ENCODE measurements around the gene ICE1. TPM values are rescaled to one million over a fixed set of nuclear protein-coding genes. Genes with fewer than 3 reads are reported as not detected.
"Not testable (repeated sequence)": the region's sequence is repeated elsewhere in the genome, so short reads cannot be mapped to it uniquely, and the experiment has no call there.

Gene ICE1
- total RNA-seq, 1 donor from 2014 or later = 56.5 TPM

GRCh38 chr5:5505815-5506214 is 83.3 kb downstream of the ICE1 start:
- Mint-ChIP-seq H3K4me1 (ENCODE audit: low read depth, unreplicated experiment) (no peaks in the 10 kb centered on the region), H3K9me3 (ENCODE audit: unreplicated experiment) (peaks cover 2% of the 10 kb centered on the region), H3K4me3 (ENCODE audit: unreplicated experiment) (no peak overlapping the region), H3K27me3 (ENCODE audit: unreplicated experiment) (no peaks in the 10 kb centered on the region), H3K36me3 (ENCODE audit: unreplicated experiment) (peaks cover 4% of the 10 kb centered on the region), H3K27ac (ENCODE audit: unreplicated experiment) (no peak overlapping the region)
- DNase-seq = no peak
- TF ChIP-seq CTCF (IDR thresholded peaks at IDR 0.05; ENCODE audit: partially characterized antibody, unreplicated experiment) = no peak

- no peak for DNase-seq
- no peak for TF ChIP-seq CTCF (IDR thresholded peaks at IDR 0.05; ENCODE audit: partially characterized antibody, unreplicated experiment)
- H3K27ac Mint-ChIP-seq (ENCODE audit: unreplicated experiment) = no peak overlapping the region
- H3K36me3 Mint-ChIP-seq (ENCODE audit: unreplicated experiment) = peaks cover 5% of the 10 kb centered on the region
- H3K27me3 Mint-ChIP-seq (ENCODE audit: unreplicated experiment) = no peaks in the 10 kb centered on the region
- H3K9me3 Mint-ChIP-seq (ENCODE audit: unreplicated experiment) = no peaks in the 10 kb centered on the region
- no peak overlapping the region for H3K4me3 Mint-ChIP-seq (ENCODE audit: unreplicated experiment)
- H3K4me1 Mint-ChIP-seq (ENCODE audit: low read depth, unreplicated experiment) = no peaks in the 10 kb centered on the region
Measured at GRCh38 chr5:5508391-5508790, 85.9 kb downstream of the ICE1 start.

GRCh38 chr5:5511904-5512416 is 89.5 kb downstream of the ICE1 start:
- H3K36me3 Mint-ChIP-seq (ENCODE audit: unreplicated experiment) = peaks cover 21% of the 10 kb centered on the region
- no peak for DNase-seq
- peaks cover 4% of the 10 kb centered on the region for H3K27me3 Mint-ChIP-seq (ENCODE audit: unreplicated experiment)
- no peak overlapping the region for H3K4me3 Mint-ChIP-seq (ENCODE audit: unreplicated experiment)
- H3K4me1 Mint-ChIP-seq (ENCODE audit: low read depth, unreplicated experiment) = no peaks in the 10 kb centered on the region
- H3K9me3 Mint-ChIP-seq (ENCODE audit: unreplicated experiment) = peaks cover 3% of the 10 kb centered on the region
- no peak for TF ChIP-seq CTCF (IDR thresholded peaks at IDR 0.05; ENCODE audit: partially characterized antibody, unreplicated experiment)
- no peak overlapping the region for H3K27ac Mint-ChIP-seq (ENCODE audit: unreplicated experiment)

- no peak for DNase-seq
- Mint-ChIP-seq H3K9me3 (ENCODE audit: unreplicated experiment) (peaks cover 3% of the 10 kb centered on the region), H3K4me3 (ENCODE audit: unreplicated experiment) (no peak overlapping the region), H3K36me3 (ENCODE audit: unreplicated experiment) (peaks cover 21% of the 10 kb centered on the region), H3K27me3 (ENCODE audit: unreplicated experiment) (peaks cover 4% of the 10 kb centered on the region), H3K27ac (ENCODE audit: unreplicated experiment) (no peak overlapping the region), H3K4me1 (ENCODE audit: low read depth, unreplicated experiment) (no peaks in the 10 kb centered on the region)
- TF ChIP-seq CTCF (IDR thresholded peaks at IDR 0.05; ENCODE audit: partially characterized antibody, unreplicated experiment) = no peak
Measured at GRCh38 chr5:5512543-5512942, 90.1 kb downstream of the ICE1 start.

GRCh38 chr5:5520622-5521021 is 98.1 kb downstream of the ICE1 start:
- DNase-seq; H3K27ac Mint-ChIP-seq (ENCODE audit: unreplicated experiment); H3K4me3 Mint-ChIP-seq (ENCODE audit: unreplicated experiment); H3K9me3 Mint-ChIP-seq (ENCODE audit: unreplicated experiment); H3K4me1 Mint-ChIP-seq (ENCODE audit: low read depth, unreplicated experiment); H3K27me3 Mint-ChIP-seq (ENCODE audit: unreplicated experiment): not testable (repeated sequence)
- H3K36me3 Mint-ChIP-seq (ENCODE audit: unreplicated experiment) = peaks cover 14% of the 10 kb centered on the region

All from glutamatergic neuron (in vitro differentiated cells).